H1 (cell line): Measurements from ENCODE around the gene DDT. TPM values are rescaled to one million over a fixed set of nuclear protein-coding genes. Genes with fewer than 3 reads are reported as not detected.
"Not testable (repeated sequence)": the region's sequence is repeated elsewhere in the genome, so short reads cannot be mapped to it uniquely, and the experiment has no call there.

ENCODE experiments used
- CTCF ChIA-PET: fragments of 300-600 bp; sonication (Branson Sonifier 250); formaldehyde crosslinking; loops from one replicate; lab custom pipeline; 2021; ENCODE audit not compliant: partially characterized antibody; lab: Charles Lee
- POLR2A ChIA-PET: fragments of 300-600 bp; sonication (Branson Sonifier 250); formaldehyde crosslinking; loops from one replicate; lab custom pipeline; 2021; ENCODE audit warnings: inconsistent platforms; ENCODE audit not compliant: partially characterized antibody; lab: Charles Lee
- DNase-seq, 2 experiments: peaks; one replicate each; pipeline versions ENCODE4 v3.0.0 to v3.0.0-alpha.2; 2010 to 2022; ENCODE audit warnings: low spot score in 2 of 2, low read depth in 1 of 2, mixed read lengths in 1 of 2
- FAIRE-seq: peaks from 2 replicates; lab custom pipeline; 2011; peaks lifted over from hg19 to GRCh38; lab: Jason Lieb, UNC
- H2AFZ ChIP-seq: 2 replicates; pipeline ENCODE4 v1.8.1; 2012; ENCODE audit warnings: low read length, inconsistent platforms
- H2AK5ac ChIP-seq: 2 replicates; pipeline ENCODE4 v1.6.1; 2013; ENCODE audit warnings: low read depth, low read length
- H2BK120ac ChIP-seq: replicated peaks from 2 replicates; pipeline ENCODE3; 2013; ENCODE audit warnings: low read depth, low read length, inconsistent platforms
- H2BK12ac ChIP-seq: 2 replicates; pipeline ENCODE4 v1.6.1; 2013; ENCODE audit warnings: low read depth, low read length
- H2BK15ac ChIP-seq: 2 replicates; pipeline ENCODE4 v1.6.1; 2013; ENCODE audit warnings: low read length
- H2BK20ac ChIP-seq: 2 replicates; pipeline ENCODE4 v1.6.1; 2013; ENCODE audit warnings: low read length
- H2BK5ac ChIP-seq: 2 replicates; pipeline ENCODE4 v1.6.1; 2013; ENCODE audit warnings: low read depth, low read length
- H3K14ac ChIP-seq: 2 replicates; pipeline ENCODE4 v1.6.1; 2013; ENCODE audit warnings: inconsistent platforms; ENCODE audit not compliant: insufficient read length
- H3K18ac ChIP-seq: 2 replicates; pipeline ENCODE4 v1.6.1; 2013; ENCODE audit warnings: low read length; ENCODE audit errors: extremely low read depth
- H3K23ac ChIP-seq: 2 replicates; pipeline ENCODE4 v1.6.1; 2013; ENCODE audit warnings: inconsistent platforms; ENCODE audit not compliant: insufficient read length
- H3K23me2 ChIP-seq: 2 replicates; pipeline ENCODE4 v1.6.1; 2013; ENCODE audit warnings: low read depth, low read length
- H3K27ac ChIP-seq: 2 replicates; pipeline ENCODE4 v1.6.1; 2011; ENCODE audit warnings: low read depth, low read length, inconsistent platforms
- H3K27me3 ChIP-seq, 4 experiments: replicated peaks in 1 of 4; 1 replicate in 1 of 4; 2 replicates in 3 of 4; pipeline versions ENCODE4 v1.6.1 to v1.8.1; 2011 to 2013; ENCODE audit warnings: low read length in 3 of 4, mild to moderate bottlenecking in 3 of 4, inconsistent platforms in 2 of 4, mixed read lengths in 2 of 4, moderate library complexity in 1 of 4; ENCODE audit not compliant: control insufficient read depth in 3 of 4, insufficient read depth in 3 of 4; ENCODE audit errors: extremely low read depth in 1 of 4
- H3K36me3 ChIP-seq, 4 experiments: 2 replicates each; pipeline versions ENCODE4 v1.6.1 to v1.8.1; 2011 to 2013; ENCODE audit warnings: mild to moderate bottlenecking in 4 of 4, low read length in 3 of 4, moderate library complexity in 2 of 4, control low read depth in 1 of 4, inconsistent platforms in 1 of 4; ENCODE audit not compliant: insufficient read depth in 4 of 4, control insufficient read depth in 2 of 4
- H3K4ac ChIP-seq: replicated peaks from 2 replicates; pipeline ENCODE3; 2013; ENCODE audit warnings: low read length, low read depth, mixed read lengths, inconsistent platforms; ENCODE audit not compliant: insufficient read length
- H3K4me1 ChIP-seq, 4 experiments: replicated peaks in 1 of 4; 1 replicate in 1 of 4; 2 replicates in 3 of 4; pipeline versions ENCODE4 v1.6.1 to v1.8.1; 2011 to 2013; ENCODE audit warnings: low read length in 3 of 4, inconsistent platforms in 2 of 4, mixed read lengths in 1 of 4; ENCODE audit not compliant: insufficient read depth in 4 of 4, control insufficient read depth in 3 of 4
- H3K4me2 ChIP-seq, 2 experiments: 2 replicates each; pipeline versions ENCODE4 v1.6.1 to v1.8.1; 2011 to 2013; ENCODE audit warnings: low read depth in 2 of 2, low read length in 2 of 2, control low read depth in 1 of 2, inconsistent platforms in 1 of 2, mild to moderate bottlenecking in 1 of 2; ENCODE audit not compliant: insufficient read depth in 1 of 2
- H3K4me3 ChIP-seq, 4 experiments: fragments of 200-600, 300-600 bp in 1 of 4; sonication (generic), shearing (Covaris generic), sonication (Bioruptor Twin) in 1 of 4; 2 replicates each; pipeline versions ENCODE4 v1.5.1 to v1.8.1; 2011 to 2016; ENCODE audit warnings: low read length in 4 of 4, low read depth in 3 of 4, control low read depth in 2 of 4, inconsistent platforms in 2 of 4, mild to moderate bottlenecking in 2 of 4, mixed read lengths in 1 of 4, moderate library complexity in 1 of 4; ENCODE audit not compliant: insufficient read depth in 2 of 4; ENCODE audit errors: extremely low read depth in 1 of 4
- H3K56ac ChIP-seq: replicated peaks from 2 replicates; pipeline ENCODE3; 2013; ENCODE audit warnings: low read depth, mild to moderate bottlenecking, mixed read lengths, low read length, inconsistent platforms; ENCODE audit not compliant: insufficient read length
- H3K79me1 ChIP-seq: 2 replicates; pipeline ENCODE4 v1.6.1; 2013; ENCODE audit warnings: low read depth, low read length, control low read depth
- H3K79me2 ChIP-seq, 2 experiments: 2 replicates each; pipeline versions ENCODE4 v1.6.1 to v1.8.1; 2012 to 2013; ENCODE audit warnings: low read length in 2 of 2, mild to moderate bottlenecking in 2 of 2, inconsistent platforms in 1 of 2; ENCODE audit not compliant: insufficient read depth in 2 of 2, control insufficient read depth in 1 of 2
- H3K9ac ChIP-seq, 4 experiments: replicated peaks in 1 of 4; 1 replicate in 1 of 4; 2 replicates in 3 of 4; pipeline versions ENCODE4 v1.6.1 to v1.8.1; 2011 to 2013; ENCODE audit warnings: low read depth in 3 of 4, low read length in 3 of 4, control low read depth in 2 of 4, mild to moderate bottlenecking in 2 of 4, moderate library complexity in 2 of 4, inconsistent platforms in 1 of 4; ENCODE audit errors: extremely low read depth in 1 of 4
- H3K9me3 ChIP-seq, 2 experiments: 2 replicates each; pipeline versions ENCODE4 v1.6.1 to v1.8.1; 2012 to 2013; ENCODE audit warnings: mild to moderate bottlenecking in 2 of 2, moderate library complexity in 2 of 2, control low read depth in 1 of 2, inconsistent platforms in 1 of 2, low read depth in 1 of 2, low read length in 1 of 2, mixed read lengths in 1 of 2; ENCODE audit not compliant: insufficient read depth in 2 of 2
- H4K20me1 ChIP-seq, 2 experiments: replicated peaks in 1 of 2; 2 replicates each; pipeline versions ENCODE3 to v1.8.1; 2011 to 2013; ENCODE audit warnings: inconsistent platforms in 2 of 2, low read length in 2 of 2, mild to moderate bottlenecking in 1 of 2; ENCODE audit not compliant: insufficient read depth in 2 of 2, control insufficient read depth in 1 of 2
- H4K5ac ChIP-seq: 2 replicates; pipeline ENCODE4 v1.6.1; 2013; ENCODE audit warnings: low read length, low read depth, mixed read lengths, inconsistent platforms; ENCODE audit not compliant: insufficient read length
- H4K8ac ChIP-seq: 2 replicates; pipeline ENCODE4 v1.8.0; 2013; ENCODE audit warnings: mild to moderate bottlenecking, moderate library complexity, low read length, inconsistent platforms; ENCODE audit not compliant: insufficient read depth; ENCODE audit errors: extremely low read depth
- H4K91ac ChIP-seq: replicated peaks from 2 replicates; pipeline ENCODE3; 2013; ENCODE audit warnings: low read length, mixed read lengths, inconsistent platforms; ENCODE audit not compliant: insufficient read length
- WGBS, 2 experiments: shearing (Covaris generic) in 1 of 2; methylation state at CpG; one replicate each; pipeline versions ENCODE4 v1.1.6 to v1.1.7; 2013 to 2015; ENCODE audit warnings: low lambda C conversion rate in 2 of 2, mixed read lengths in 2 of 2, inconsistent platforms in 1 of 2, low coverage in 1 of 2, missing lambda C conversion rate in 1 of 2; ENCODE audit not compliant: insufficient replicate concordance in 2 of 2, insufficient coverage in 1 of 2, insufficient read length in 1 of 2; ENCODE audit errors: extremely low coverage in 1 of 2, missing lambda C conversion rate in 1 of 2; 5-methylcytosine and 5-hydroxymethylcytosine counted together
- polyA plus RNA-seq, 7 experiments: library from polyadenylated mRNA; depleted of rRNA in 3 of 7; stranded (reverse) in 5 of 7; unstranded in 2 of 7; fragments of >200 nt in 5 of 7; fragments of 200-250 nt in 2 of 7; gene quantifications; 1 replicate in 5 of 7; 2 replicates in 1 of 7; 4 replicates in 1 of 7; pipeline versions ENCODE4 v1.2.1 to v1.2.3, GENCODE V29; 2011 to 2013; ENCODE audit warnings: missing spikeins in 2 of 7, mixed read lengths in 2 of 7
- total RNA-seq: library from RNA; stranded (reverse); fragmentation: NEBNext Ultra II Directional; extraction: Animal tissue kit (Norgen Biotek cat#: 25700); gene quantifications from 2 replicates; pipeline ENCODE4 v1.2.1, GENCODE V29; 2021

Gene DDT
- total and polyA plus RNA-seq, 2 of the 8 experiments (the other 6 are each of a cell fraction or from before 2014, with no cell fraction given) = 106 to 341 TPM

GRCh38 chr22:23955886-23956285, 18.4 kb downstream of the DDT start:
- peak overlapping the region in 1 of 4 experiments; percentile 51; a peak in 1 of 8 replicates for H3K4me3 ChIP-seq
- H2AFZ ChIP-seq, H3K4ac ChIP-seq, H4K20me1 ChIP-seq, H4K91ac ChIP-seq, POLR2A ChIA-PET, H3K14ac ChIP-seq, H3K79me2 ChIP-seq, FAIRE-seq, H3K18ac ChIP-seq, H3K36me3 ChIP-seq, H3K23me2 ChIP-seq, DNase-seq, H2AK5ac ChIP-seq, H2BK5ac ChIP-seq, H3K9me3 ChIP-seq, H4K5ac ChIP-seq, H3K23ac ChIP-seq, H3K27me3 ChIP-seq, H3K9ac ChIP-seq, H2BK20ac ChIP-seq, H3K56ac ChIP-seq, H2BK15ac ChIP-seq, H2BK120ac ChIP-seq, H4K8ac ChIP-seq, H3K79me1 ChIP-seq, H2BK12ac ChIP-seq, H3K27ac ChIP-seq: not testable (repeated sequence)
- WGBS, 2 experiments = 8% methylated on average over 7 of the region's 8 CpGs; no CpG with 5 or more reads in 1 of the 2 experiments
- CTCF ChIA-PET = interaction anchor here (0.6 to 1.3 kb wide), 8 partner anchors 26 to 317 kb away, joined by 3 to 5 read pairs (median 3); no protein-coding TSS in a partner anchor
- peak overlapping the region; percentile 0 to 56; a peak in 3 of 4 replicates for H3K4me2 ChIP-seq
- H3K4me1 ChIP-seq = peaks cover 3 to 10% (median 6%) of the 10 kb centered on the region in 4 experiments

- H3K9ac ChIP-seq, H3K27ac ChIP-seq, CTCF ChIA-PET, H3K36me3 ChIP-seq, H3K79me1 ChIP-seq, H3K79me2 ChIP-seq, POLR2A ChIA-PET, H3K14ac ChIP-seq, DNase-seq, H3K23ac ChIP-seq, H2AFZ ChIP-seq, H3K4me3 ChIP-seq, H3K56ac ChIP-seq, H4K8ac ChIP-seq, FAIRE-seq, H3K27me3 ChIP-seq, H3K9me3 ChIP-seq, H3K23me2 ChIP-seq, H4K20me1 ChIP-seq: not testable (repeated sequence)
- Histone ChIP-seq H3K4ac (peak overlapping the region; percentile 85), H2BK15ac (peak overlapping the region; percentile 55; the same call in 1 of the 2 replicates), H4K91ac (peak overlapping the region; percentile 52), H2BK20ac (peak overlapping the region; percentile 73), H2AK5ac (peak overlapping the region; percentile 97), H3K4me1 (peaks cover 3 to 10% (median 6%) of the 10 kb centered on the region in 4 experiments), H3K18ac (peak overlapping the region; percentile 62), H3K4me2 (peak overlapping the region; percentile 51 to 54), H2BK5ac (peak overlapping the region; percentile 98), H2BK120ac (peak overlapping the region; percentile 47), H2BK12ac (peak overlapping the region; percentile 99), H4K5ac (peak overlapping the region; percentile 45)
- 57% methylated on average over 6 of the region's 6 CpGs; no CpG with 5 or more reads in 1 of the 2 experiments for WGBS, 2 experiments
Observed at GRCh38 chr22:23954991-23955305, 19.3 kb downstream of the DDT start.
